SKM-1 treated with dmso at 0.1 percent for 144 hours (cell line): ENCODE data around the gene SRGAP2C.
"Not testable (repeated sequence)": the region's sequence is repeated elsewhere in the genome, so short reads cannot be mapped to it uniquely, and the experiment has no call there.

Experiments
- DNase-seq: peaks from one replicate; lab custom pipeline; 2025; ENCODE audit not compliant: unreplicated experiment; lab: John Stamatoyannopoulos, UW

Gene SRGAP2C

GRCh38 chr1:121226295-121226904 is 41.6 kb downstream of the SRGAP2C start:
- not testable (repeated sequence) for DNase-seq

- not testable (repeated sequence) for DNase-seq
Observed at GRCh38 chr1:121226925-121227324, 42.1 kb downstream of the SRGAP2C start.

- not testable (repeated sequence) for DNase-seq
Observed at GRCh38 chr1:121227544-121228330, 43.0 kb downstream of the SRGAP2C start.

- not testable (repeated sequence) for DNase-seq
Observed at GRCh38 chr1:121230636-121231035, 45.9 kb downstream of the SRGAP2C start.

- not testable (repeated sequence) for DNase-seq
Observed at GRCh38 chr1:121232445-121233125, 47.8 kb downstream of the SRGAP2C start.

- DNase-seq = not testable (repeated sequence)
Observed at GRCh38 chr1:121234090-121234759, 49.5 kb downstream of the SRGAP2C start.

GRCh38 chr1:121238384-121238783 is 53.6 kb downstream of the SRGAP2C start:
- not testable (repeated sequence) for DNase-seq

- DNase-seq = not testable (repeated sequence)
Observed at GRCh38 chr1:121243913-121244312, 59.1 kb downstream of the SRGAP2C start.

- DNase-seq = not testable (repeated sequence)
Observed at GRCh38 chr1:121246399-121246798, 61.6 kb downstream of the SRGAP2C start.

GRCh38 chr1:121252656-121253055 is 67.9 kb downstream of the SRGAP2C start:
- DNase-seq = not testable (repeated sequence)

- DNase-seq = not testable (repeated sequence)
Observed at GRCh38 chr1:121254618-121255017, 69.8 kb downstream of the SRGAP2C start.

- not testable (repeated sequence) for DNase-seq
Observed at GRCh38 chr1:121257632-121258031, 72.9 kb downstream of the SRGAP2C start.

- DNase-seq = not testable (repeated sequence)
Observed at GRCh38 chr1:121258134-121258533, 73.4 kb downstream of the SRGAP2C start.

- DNase-seq = not testable (repeated sequence)
Observed at GRCh38 chr1:121260205-121260604, 75.4 kb downstream of the SRGAP2C start.

- DNase-seq = not testable (repeated sequence)
Observed at GRCh38 chr1:121262163-121262562, 77.4 kb downstream of the SRGAP2C start.

GRCh38 chr1:121263789-121264244 is 79.0 kb downstream of the SRGAP2C start:
- not testable (repeated sequence) for DNase-seq

- DNase-seq = not testable (repeated sequence)
Observed at GRCh38 chr1:121267072-121267471, 82.3 kb downstream of the SRGAP2C start.

GRCh38 chr1:121269309-121269708 is 84.5 kb downstream of the SRGAP2C start:
- DNase-seq = not testable (repeated sequence)

- DNase-seq = not testable (repeated sequence)
Observed at GRCh38 chr1:121269973-121270372, 85.2 kb downstream of the SRGAP2C start.

GRCh38 chr1:121271143-121271715 is 86.5 kb downstream of the SRGAP2C start:
- not testable (repeated sequence) for DNase-seq
